ENCODE results near the gene EFNB1. TPM values are rescaled to one million over a fixed set of nuclear protein-coding genes. Genes with fewer than 3 reads are reported as not detected.

Gene EFNB1
- total and polyA plus RNA-seq, 5 donors, result 18.6 to 28.0 (median 25.1) TPM

DNA sequence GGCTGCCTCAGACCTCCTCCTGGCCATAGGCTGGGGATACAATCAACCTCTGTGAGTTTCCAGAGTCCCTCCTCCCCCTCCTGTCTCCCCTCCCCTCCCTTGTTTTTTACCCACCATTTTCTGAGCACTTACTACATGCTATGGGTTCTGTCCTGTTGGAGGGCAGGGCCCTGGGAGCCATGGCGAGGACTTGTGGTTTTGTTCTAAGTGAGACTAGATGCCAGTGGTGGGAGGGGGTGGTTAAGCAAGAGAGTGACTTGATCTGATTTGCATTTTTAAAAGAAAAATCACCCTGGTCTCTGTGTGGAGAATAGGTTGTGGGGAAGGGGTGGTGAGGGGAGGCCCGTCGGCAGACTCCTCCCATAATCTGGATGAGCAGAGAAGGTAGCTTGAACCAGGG is 39.5 kb downstream of the EFNB1 start:
- no peak for DNase-seq
- intact Hi-C loops (cut with DNase I), result no loop called here
- no peak overlapping the region for H3K4me3 ChIP-seq (ENCODE audit: low read length)
- no peak overlapping the region for H3K27ac ChIP-seq (ENCODE audit: low read length)
- no peak for ATAC-seq
- peaks cover 2% of the 10 kb centered on the region for H3K4me1 ChIP-seq (ENCODE audit: control insufficient read depth, insufficient read depth, low read length)
- WGBS, result 98% methylated on average over 3 of the region's 3 CpGs
- H3K9me3 ChIP-seq (ENCODE audit: control insufficient read depth, low read length), result no peaks in the 10 kb centered on the region
- H3K27me3 ChIP-seq (ENCODE audit: control insufficient read depth, insufficient read depth), result no peaks in the 10 kb centered on the region

DNA sequence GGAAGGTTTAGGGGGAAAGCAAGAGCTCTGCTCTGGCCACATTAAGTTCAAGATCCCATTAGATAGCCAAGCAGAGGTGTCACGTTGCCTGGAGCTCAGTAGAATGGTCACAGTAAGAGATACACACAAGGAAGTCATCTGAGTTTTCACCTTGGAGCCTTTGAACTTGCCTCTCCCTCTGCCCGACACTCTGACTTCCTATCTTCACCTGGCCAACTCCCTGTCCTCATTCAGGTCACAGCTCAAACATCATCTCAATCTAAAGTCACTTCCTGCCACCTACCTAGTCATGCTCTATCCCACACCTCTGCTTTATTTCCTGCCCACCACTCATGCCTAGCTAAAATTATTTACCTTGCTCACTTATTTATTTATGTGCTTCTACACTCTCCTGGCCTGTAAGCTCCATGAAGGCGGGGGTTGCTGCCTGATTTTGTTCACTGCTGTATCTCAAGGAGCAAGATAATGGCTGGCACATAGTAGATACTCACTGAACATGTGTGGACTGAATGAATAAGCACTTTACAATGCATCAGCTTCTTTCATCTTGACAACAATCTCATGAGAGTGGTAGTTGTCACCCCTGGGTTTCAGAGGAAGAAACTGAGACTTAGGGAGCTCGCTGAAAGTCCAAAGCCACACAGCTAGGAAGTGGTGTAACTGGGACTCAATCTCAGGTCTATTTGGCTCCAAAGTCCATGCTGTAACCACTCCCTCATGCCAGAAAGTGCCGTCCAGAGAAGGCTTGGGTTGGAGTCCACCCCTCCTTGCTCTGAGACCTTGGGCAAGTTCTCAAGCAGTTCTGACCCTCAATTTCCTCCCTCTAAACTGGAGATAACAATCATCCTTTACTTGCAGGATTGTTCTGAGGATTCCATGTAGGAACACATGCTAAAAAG is 40.3 kb downstream of the EFNB1 start:
- Histone ChIP-seq H3K4me3 (ENCODE audit: low read length) (no peak overlapping the region), H3K4me1 (ENCODE audit: control insufficient read depth, insufficient read depth, low read length) (peaks cover 2% of the 10 kb centered on the region), H3K9me3 (ENCODE audit: control insufficient read depth, low read length) (no peaks in the 10 kb centered on the region), H3K27ac (ENCODE audit: low read length) (no peak overlapping the region), H3K27me3 (ENCODE audit: control insufficient read depth, insufficient read depth) (no peaks in the 10 kb centered on the region)
- intact Hi-C loops (cut with DNase I), result no loop called here
- 64% methylated on average over 5 of the region's 5 CpGs for WGBS
- DNase-seq (no peak), ATAC-seq (no peak)

DNA sequence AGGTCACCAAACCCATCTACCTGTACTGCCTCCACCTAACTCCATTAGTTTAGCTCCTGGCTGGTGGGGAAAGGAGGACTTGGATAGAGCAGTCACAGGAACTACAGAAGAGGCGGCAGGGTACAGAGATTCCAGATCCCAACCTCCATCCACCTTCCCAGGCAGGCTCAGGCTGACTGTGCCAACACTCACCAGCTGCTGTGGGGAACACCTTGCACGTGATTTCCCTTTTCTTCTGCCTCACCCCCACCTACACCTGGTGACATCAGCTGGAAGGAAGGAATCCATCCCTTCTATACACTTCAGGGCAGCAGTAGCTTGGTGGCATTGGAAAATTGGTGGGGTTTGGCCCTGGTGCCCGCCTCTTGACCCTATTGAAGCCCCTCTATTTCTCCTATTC is 41.5 kb downstream of the EFNB1 start:
- ATAC-seq (no peak), DNase-seq (no peak)
- Histone ChIP-seq H3K4me1 (ENCODE audit: control insufficient read depth, insufficient read depth, low read length) (peaks cover 2% of the 10 kb centered on the region), H3K27me3 (ENCODE audit: control insufficient read depth, insufficient read depth) (no peaks in the 10 kb centered on the region), H3K4me3 (ENCODE audit: low read length) (no peak overlapping the region), H3K27ac (ENCODE audit: low read length) (peak overlapping the region; percentile 27), H3K9me3 (ENCODE audit: control insufficient read depth, low read length) (no peaks in the 10 kb centered on the region)
- WGBS, result 77% methylated on average over 3 of the region's 3 CpGs
- intact Hi-C loops (cut with DNase I), result no loop called here

DNA sequence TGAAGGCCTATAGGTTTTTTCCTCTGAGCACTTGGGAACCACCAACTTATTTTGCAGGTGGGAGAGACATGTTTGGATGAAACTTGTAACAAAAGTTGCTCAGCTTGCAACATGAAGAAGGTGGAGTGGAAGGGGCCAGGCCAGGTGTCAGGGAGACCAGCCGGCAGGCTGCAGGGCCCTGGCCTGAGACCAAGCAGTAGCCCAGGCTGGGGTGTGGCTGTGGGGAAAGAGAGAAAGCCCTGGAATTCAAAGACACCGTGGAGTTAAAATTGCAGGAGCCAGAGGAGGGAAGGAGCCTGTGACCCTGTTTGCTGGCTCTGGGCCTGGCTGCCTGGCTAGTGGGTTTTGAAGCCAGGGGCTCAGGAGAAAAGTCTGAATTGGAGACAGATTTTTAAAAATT is 43.4 kb downstream of the EFNB1 start:
- no peak for DNase-seq
- 33% methylated on average over 2 of the region's 2 CpGs for WGBS
- no peak overlapping the region for H3K4me3 ChIP-seq (ENCODE audit: low read length)
- no peak overlapping the region for H3K27ac ChIP-seq (ENCODE audit: low read length)
- intact Hi-C loops (cut with DNase I), result no loop called here
- no peaks in the 10 kb centered on the region for H3K27me3 ChIP-seq (ENCODE audit: control insufficient read depth, insufficient read depth)
- no peak for ATAC-seq
- no peaks in the 10 kb centered on the region for H3K9me3 ChIP-seq (ENCODE audit: control insufficient read depth, low read length)
- peaks cover 2% of the 10 kb centered on the region for H3K4me1 ChIP-seq (ENCODE audit: control insufficient read depth, insufficient read depth, low read length)

DNA sequence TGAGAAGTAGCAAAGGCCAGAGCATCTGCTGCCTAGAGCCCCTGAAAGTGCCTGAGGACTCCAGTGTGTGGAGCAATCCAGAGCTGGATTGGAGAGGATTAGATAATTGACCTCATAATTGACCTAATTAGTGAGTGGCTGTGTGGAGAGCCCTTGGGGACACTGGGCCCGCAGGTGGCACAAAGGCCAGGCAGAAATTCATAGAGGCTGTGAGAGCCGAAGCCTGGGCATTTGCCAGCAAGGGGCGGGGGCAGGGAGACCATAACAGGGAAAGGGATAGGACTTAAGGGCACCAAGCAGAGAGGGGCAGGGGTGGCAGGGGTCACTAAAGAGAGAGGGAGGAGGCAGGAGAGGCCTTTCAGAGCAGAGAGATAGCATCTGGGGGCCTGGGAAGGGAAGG is 45.3 kb downstream of the EFNB1 start:
- Histone ChIP-seq H3K9me3 (ENCODE audit: control insufficient read depth, low read length) (no peaks in the 10 kb centered on the region), H3K27me3 (ENCODE audit: control insufficient read depth, insufficient read depth) (no peaks in the 10 kb centered on the region), H3K27ac (ENCODE audit: low read length) (no peak overlapping the region), H3K4me3 (ENCODE audit: low read length) (no peak overlapping the region), H3K4me1 (ENCODE audit: control insufficient read depth, insufficient read depth, low read length) (no peaks in the 10 kb centered on the region)
- ATAC-seq (no peak), DNase-seq (no peak)
- intact Hi-C loops (cut with DNase I), result no loop called here
- 88% methylated on average over 3 of the region's 3 CpGs for WGBS

DNA sequence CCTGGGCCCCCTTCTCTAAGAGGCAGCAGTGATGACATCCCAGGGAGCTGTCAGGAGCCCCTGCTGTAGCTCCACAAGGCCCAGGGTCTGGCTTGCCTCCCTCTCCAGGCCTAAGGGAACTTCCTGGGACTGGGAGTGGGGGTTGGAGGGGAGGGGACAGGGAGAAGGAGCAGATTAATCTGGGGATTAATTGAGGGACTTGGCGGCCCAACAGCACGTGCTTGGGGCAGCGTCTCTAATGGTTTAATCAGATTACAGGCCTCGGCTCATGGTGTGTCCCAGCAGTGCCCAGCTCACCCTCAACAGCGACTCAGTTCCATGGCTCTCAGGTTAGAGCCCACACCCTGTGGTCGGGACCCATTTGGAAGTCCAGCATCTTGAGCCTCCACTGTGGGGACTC is 47.9 kb downstream of the EFNB1 start:
- no peaks in the 10 kb centered on the region for H3K27me3 ChIP-seq (ENCODE audit: control insufficient read depth, insufficient read depth)
- intact Hi-C loops (cut with DNase I), result no loop called here
- ATAC-seq, result no peak
- no peaks in the 10 kb centered on the region for H3K9me3 ChIP-seq (ENCODE audit: control insufficient read depth, low read length)
- DNase-seq, result no peak
- peaks cover 3% of the 10 kb centered on the region for H3K4me1 ChIP-seq (ENCODE audit: control insufficient read depth, insufficient read depth, low read length)
- no peak overlapping the region for H3K4me3 ChIP-seq (ENCODE audit: low read length)
- 83% methylated on average over 6 of the region's 6 CpGs for WGBS
- no peak overlapping the region for H3K27ac ChIP-seq (ENCODE audit: low read length)

DNA sequence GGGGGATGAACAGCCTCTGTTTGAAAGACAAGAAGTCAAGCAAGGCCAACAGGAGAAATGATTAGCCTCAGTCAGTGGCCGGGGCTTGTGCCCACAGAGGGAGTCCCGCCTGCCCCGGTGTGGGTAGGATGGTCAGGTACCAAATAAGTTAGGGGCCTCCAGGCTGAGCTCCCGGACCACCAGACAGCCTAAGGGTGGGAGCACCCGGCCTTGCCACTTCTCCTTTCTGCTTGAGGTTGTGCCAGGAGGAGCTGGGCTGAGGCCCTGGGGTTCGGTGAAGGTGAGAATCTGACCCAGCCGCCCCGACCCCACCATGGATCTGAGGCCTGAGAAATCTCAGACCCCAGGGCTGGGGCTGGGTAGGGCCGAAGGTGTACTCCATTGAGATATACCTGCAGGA is 48.8 kb downstream of the EFNB1 start:
- DNase-seq, result no peak
- WGBS, result 87% methylated on average over 9 of the region's 9 CpGs

DNA sequence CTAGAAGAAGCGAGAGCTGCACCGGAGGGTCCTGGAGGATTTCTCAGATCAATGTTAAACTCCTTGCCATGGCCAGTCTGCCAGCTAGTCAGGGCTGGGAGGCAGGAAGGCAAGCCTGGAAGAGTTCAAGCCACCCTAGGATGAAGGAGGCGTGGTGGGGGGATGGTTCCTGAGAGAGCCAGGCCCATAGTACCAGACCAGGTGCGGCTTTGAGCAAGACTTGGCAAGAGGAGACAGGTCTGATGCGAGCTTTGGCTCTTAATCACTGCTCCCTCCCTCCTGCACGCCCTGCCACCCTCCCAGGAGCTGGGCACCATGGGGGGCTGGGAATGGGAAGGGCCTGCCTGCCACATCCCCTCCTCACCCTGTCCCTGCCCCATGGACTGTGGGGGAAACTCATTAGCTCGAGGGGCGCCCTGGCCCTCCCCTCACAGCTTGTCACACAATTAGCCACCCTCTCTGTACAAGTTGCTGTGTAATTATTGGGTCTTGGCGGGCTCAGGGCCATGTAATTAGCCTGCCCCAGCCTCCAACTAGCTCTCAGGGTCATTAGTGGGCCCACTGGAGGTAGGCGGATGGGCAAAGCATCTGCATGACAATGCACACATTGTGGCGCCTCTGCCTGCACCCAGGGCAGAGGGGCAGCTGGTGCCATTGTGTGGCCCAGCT is 50.3 kb downstream of the EFNB1 start:
- intact Hi-C loops (cut with DNase I), result no loop called here
- DNase-seq (no peak), ATAC-seq (no peak)
- Histone ChIP-seq H3K27ac (ENCODE audit: low read length) (no peak overlapping the region), H3K4me1 (ENCODE audit: control insufficient read depth, insufficient read depth, low read length) (peaks cover 3% of the 10 kb centered on the region), H3K4me3 (ENCODE audit: low read length) (no peak overlapping the region), H3K27me3 (ENCODE audit: control insufficient read depth, insufficient read depth) (no peaks in the 10 kb centered on the region), H3K9me3 (ENCODE audit: control insufficient read depth, low read length) (no peaks in the 10 kb centered on the region)
- WGBS, result 92% methylated on average over 11 of the region's 11 CpGs

More for the DNA sequence above, 48.8 kb downstream of the EFNB1 start:
- intact Hi-C loops (cut with DNase I), result no loop called here
- Histone ChIP-seq H3K27me3 (ENCODE audit: control insufficient read depth, insufficient read depth) (no peaks in the 10 kb centered on the region), H3K27ac (ENCODE audit: low read length) (no peak overlapping the region), H3K4me3 (ENCODE audit: low read length) (no peak overlapping the region), H3K4me1 (ENCODE audit: control insufficient read depth, insufficient read depth, low read length) (peaks cover 3% of the 10 kb centered on the region), H3K9me3 (ENCODE audit: control insufficient read depth, low read length) (no peaks in the 10 kb centered on the region)
- ATAC-seq, result no peak

DNA sequence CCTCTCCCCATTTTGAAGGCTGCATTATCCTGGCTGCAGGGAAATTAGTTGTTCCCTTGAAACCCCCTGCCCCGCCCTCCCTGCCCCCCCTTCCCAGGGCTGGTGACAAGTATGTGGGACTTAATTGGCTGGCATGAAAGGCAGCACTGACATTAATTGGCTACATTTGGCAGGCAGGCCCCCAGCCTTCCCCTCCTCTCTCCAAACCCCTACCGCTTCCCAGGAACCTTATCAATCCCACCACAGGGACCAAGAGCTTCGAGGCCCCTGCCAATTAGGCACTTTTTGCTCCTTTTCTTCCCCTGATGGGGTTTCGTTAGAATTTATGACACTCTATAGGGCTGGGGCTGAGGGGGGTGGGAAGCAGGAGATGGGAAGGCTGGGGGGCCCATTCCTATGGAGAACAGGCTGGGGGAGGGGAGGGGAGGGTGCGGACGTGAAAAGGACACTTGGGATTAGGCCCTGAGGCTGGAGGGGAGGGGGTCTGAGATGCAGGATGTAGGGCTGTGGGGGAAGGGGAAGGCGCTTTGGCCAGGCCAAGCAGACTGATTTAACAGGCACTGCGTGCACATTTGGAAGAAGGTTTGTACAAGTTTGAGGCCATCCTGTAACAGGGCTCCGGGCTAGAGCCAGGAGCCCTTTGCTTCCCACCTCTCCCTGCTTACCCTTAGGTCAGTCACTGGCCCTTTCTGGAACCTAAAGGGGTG is 52.2 kb downstream of the EFNB1 start:
- Histone ChIP-seq H3K4me3 (ENCODE audit: low read length) (no peak overlapping the region), H3K9me3 (ENCODE audit: control insufficient read depth, low read length) (no peaks in the 10 kb centered on the region), H3K4me1 (ENCODE audit: control insufficient read depth, insufficient read depth, low read length) (peaks cover 3% of the 10 kb centered on the region), H3K27me3 (ENCODE audit: control insufficient read depth, insufficient read depth) (no peaks in the 10 kb centered on the region), H3K27ac (ENCODE audit: low read length) (peak overlapping the region; percentile 21)
- DNase-seq (no peak), ATAC-seq (peak; percentile 14 to 19)
- intact Hi-C loops (cut with DNase I), result no loop called here
- 23% methylated on average over 9 of the region's 9 CpGs for WGBS

DNA sequence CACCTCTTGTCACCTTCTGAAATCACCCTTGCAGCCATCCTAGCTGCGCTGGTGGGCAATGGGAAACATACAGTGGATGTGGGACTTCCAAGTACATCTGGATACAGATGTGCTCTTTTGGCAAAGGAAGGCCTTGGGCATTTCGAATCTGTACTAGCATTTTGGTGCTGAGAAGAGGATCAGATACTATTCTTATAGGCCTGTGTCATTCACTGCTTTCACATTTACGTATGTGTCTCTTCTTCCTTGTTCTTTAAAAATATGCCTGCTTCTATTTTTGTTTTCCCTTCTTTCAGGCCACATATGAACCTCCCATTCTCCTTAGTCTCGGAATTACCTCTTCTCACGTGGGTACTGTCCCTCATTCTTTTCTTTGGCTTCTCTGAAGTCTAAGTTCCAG is 53.1 kb downstream of the EFNB1 start:
- Histone ChIP-seq H3K27ac (ENCODE audit: low read length) (no peak overlapping the region), H3K9me3 (ENCODE audit: control insufficient read depth, low read length) (no peaks in the 10 kb centered on the region), H3K27me3 (ENCODE audit: control insufficient read depth, insufficient read depth) (no peaks in the 10 kb centered on the region), H3K4me1 (ENCODE audit: control insufficient read depth, insufficient read depth, low read length) (peaks cover 3% of the 10 kb centered on the region), H3K4me3 (ENCODE audit: low read length) (no peak overlapping the region)
- no peak for ATAC-seq
- 65% methylated on average over 5 of the region's 5 CpGs for WGBS
- intact Hi-C loops (cut with DNase I), result no loop called here
- no peak for DNase-seq

DNA sequence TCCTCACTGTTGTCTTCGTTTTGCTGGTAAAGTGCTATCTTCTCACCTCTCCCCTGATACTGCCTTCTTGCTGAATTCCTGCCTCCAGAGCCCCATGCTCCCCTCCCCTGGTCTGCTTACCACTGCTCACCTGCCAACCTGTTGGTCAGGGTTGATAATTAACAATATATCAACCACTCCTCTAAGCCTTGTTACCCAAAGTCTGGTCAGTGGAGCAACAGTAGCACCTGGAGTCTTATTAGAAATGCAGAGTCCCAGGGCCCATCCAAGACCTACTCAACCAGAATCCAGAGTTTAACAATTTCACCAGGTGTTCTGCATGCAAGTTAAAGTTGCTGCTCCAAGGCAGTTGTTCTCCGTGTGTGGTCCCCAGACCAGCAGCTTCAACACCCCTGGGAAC is 55.0 kb downstream of the EFNB1 start:
- Histone ChIP-seq H3K27ac (ENCODE audit: low read length) (no peak overlapping the region), H3K27me3 (ENCODE audit: control insufficient read depth, insufficient read depth) (no peaks in the 10 kb centered on the region), H3K4me3 (ENCODE audit: low read length) (no peak overlapping the region), H3K4me1 (ENCODE audit: control insufficient read depth, insufficient read depth, low read length) (peaks cover 3% of the 10 kb centered on the region), H3K9me3 (ENCODE audit: control insufficient read depth, low read length) (no peaks in the 10 kb centered on the region)
- WGBS, result 85% methylated on average over 2 of the region's 2 CpGs
- intact Hi-C loops (cut with DNase I), result no loop called here
- no peak for DNase-seq
- ATAC-seq, result no peak

All from right cardiac atrium (tissue), 5 donors.